HG03354 (cell line): Measurements from ENCODE around the gene GABRB1.

ENCODE experiments used
- ATAC-seq: cut with Tn5 transposase; IDR thresholded peaks from one replicate; pipeline ENCODE4 v1.9.1; 2021; ENCODE audit warnings: mild to moderate bottlenecking; ENCODE audit not compliant: unreplicated experiment, poor library complexity, severe bottlenecking

Gene GABRB1

GRCh38 chr4:47043821-47044220, 12.5 kb downstream of the GABRB1 start:
- ATAC-seq, result no peak

DNA sequence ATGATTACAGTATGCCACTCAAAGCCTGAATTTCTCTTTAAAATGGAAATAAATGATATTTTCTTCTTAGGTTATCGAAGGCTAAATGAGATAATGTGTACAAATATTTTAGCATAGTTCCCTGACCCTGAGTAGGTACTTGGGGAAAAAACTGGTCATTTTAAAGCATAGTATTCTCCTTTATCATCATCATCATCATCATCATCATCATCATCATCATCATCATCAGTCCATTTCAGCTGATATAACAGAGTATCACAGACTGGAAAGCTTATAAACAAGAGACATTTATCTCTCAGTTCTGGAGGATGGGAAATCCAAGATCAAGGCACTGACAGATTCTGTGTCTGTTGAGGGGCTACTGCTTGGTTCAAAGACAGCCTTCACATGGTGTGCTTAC, 13.9 kb downstream of the GABRB1 start:
- ATAC-seq, result no peak

DNA sequence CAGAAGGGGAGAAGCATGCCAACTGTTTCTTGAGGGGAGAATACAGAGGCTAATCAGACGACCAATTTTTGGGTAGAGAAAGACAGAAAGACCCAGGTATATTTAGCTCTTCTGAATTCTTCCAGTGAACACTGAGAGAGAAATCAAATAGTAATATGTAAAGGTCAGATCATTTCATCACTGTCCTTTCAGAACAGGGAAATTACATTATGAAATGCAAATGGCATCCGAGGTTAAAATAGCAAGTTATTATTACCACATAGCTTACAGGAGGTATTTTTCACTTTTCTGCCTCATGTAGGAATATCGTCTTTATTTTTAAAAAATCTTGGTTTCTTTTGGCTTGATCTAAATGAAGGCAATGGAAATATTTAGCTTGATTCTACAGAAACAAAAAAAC, 18.0 kb downstream of the GABRB1 start:
- no peak for ATAC-seq

GRCh38 chr4:47050761-47051725, 19.7 kb downstream of the GABRB1 start:
- no peak for ATAC-seq

DNA sequence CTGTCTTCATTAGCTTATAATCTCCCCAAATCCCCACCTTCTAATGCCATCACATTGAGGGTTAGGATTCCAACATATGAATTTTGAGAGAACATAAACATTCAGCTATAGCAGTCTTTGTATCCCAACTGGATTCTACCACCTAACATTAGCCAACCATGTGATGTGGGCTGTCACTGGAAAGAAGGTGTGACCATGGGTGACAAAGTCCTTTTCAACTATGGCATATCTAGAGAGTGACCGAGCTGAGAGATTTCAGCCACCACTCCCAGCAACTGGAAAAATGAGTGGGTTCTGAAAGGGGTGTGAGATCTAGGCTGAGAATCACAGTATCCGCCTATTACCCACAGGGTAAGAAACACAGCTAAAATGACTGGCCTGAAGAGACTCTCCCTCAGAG, 22.1 kb downstream of the GABRB1 start:
- no peak for ATAC-seq

DNA sequence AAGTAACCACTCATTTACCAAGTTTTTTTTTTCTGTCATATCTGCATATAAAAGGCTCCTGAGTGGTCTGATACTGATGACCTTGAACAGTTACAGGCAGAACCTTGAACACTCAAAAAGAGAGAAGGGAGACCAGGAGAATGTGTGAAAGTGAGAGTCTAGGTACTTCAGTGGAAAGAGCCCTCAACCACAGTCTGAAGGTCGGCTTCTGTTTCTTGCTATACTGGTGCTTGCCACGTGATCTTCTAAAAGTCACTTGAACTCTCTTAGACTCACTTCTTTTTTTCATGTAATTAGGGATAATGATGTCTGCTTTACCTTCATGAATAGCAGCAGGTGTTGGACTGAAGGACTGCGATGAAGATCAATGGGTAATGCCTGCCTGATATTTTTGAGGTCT, 22.8 kb downstream of the GABRB1 start:
- no peak for ATAC-seq

- ATAC-seq, result no peak
Observed at GRCh38 chr4:47057991-47058390, 26.6 kb downstream of the GABRB1 start.

GRCh38 chr4:47060561-47060960, 29.2 kb downstream of the GABRB1 start:
- ATAC-seq, result no peak

GRCh38 chr4:47061435-47061834, 30.1 kb downstream of the GABRB1 start:
- ATAC-seq, result no peak

DNA sequence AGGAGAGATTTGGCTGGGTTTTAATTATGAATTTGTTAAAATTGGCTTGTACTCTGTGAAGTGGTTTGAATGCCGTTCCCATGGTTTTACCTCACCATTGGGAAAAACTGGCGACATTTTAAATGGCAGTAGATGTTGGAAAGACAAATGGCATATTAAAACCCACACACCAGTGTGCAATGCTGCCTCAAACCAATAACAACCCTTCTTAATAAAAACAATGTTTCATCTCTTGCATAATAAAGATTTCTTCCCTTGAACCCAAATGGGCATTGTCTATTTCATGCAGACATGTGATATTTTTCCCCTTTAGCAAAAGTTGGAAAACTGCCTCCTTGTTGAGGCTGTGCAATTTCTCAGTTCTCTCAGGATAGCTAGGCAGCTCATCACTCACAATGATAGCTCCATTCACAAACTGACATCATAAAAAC, 33.7 kb downstream of the GABRB1 start:
- no peak for ATAC-seq

DNA sequence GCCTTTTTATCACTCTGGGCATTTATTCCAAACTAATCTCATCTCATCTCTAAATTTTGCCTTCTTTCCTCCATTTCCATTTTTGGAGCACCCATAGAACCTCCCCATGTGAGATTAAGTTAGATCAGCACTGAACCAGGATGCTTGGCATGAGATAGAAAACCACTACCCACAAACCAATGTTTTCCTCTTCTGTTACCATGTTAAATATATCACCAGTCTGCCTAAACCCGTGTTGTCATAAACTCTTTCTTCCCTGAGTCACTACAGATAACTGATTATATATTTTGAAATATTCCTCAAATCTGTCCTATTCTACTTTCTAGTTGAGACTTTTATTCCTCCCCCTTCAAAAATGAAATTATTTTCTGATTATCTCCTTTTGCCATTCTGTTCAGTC, 37.6 kb downstream of the GABRB1 start:
- no peak for ATAC-seq

- ATAC-seq, result no peak
Observed at GRCh38 chr4:47071901-47072341, 40.6 kb downstream of the GABRB1 start.

- ATAC-seq, result no peak
Observed at GRCh38 chr4:47073647-47074046, 42.3 kb downstream of the GABRB1 start.

DNA sequence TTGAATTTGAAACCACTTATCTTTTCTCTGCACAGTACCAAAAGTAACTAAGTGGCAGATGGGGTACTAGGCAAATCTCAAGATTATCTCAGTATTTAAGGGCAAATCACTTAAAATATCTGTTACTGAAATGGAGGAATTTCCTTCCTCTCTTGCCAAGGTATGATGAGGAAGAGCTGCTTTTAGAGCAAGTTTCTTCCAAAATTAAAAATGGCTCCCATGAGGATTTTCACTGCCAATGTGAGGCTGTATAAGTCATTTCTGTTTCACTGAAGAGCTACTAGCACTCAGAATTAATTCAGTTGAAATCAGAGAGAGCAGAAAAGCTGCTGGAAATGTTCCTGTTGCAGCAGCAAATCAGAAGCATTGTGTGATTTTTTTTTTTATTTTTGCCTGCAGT, 43.4 kb downstream of the GABRB1 start:
- no peak for ATAC-seq

DNA sequence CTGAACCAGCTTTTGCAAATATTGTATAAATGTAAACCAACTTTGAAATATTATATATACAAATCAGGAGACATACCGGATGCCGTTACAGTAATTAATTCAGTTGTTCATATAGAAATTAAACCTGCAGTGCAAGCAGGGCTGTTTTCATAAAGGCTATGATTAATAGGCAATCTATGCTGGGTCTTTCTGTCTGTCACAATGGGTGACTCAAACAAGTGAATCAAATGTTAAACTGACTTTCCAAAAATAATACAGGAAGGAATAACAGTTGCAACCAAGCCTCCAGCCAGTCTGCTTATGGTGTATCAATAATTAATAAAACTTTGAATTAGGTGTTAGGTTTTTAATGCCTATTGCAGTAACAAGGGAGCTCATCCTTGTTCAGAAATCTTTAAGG, 43.9 kb downstream of the GABRB1 start:
- ATAC-seq, result no peak

GRCh38 chr4:47075919-47076318, 44.6 kb downstream of the GABRB1 start:
- ATAC-seq, result no peak

DNA sequence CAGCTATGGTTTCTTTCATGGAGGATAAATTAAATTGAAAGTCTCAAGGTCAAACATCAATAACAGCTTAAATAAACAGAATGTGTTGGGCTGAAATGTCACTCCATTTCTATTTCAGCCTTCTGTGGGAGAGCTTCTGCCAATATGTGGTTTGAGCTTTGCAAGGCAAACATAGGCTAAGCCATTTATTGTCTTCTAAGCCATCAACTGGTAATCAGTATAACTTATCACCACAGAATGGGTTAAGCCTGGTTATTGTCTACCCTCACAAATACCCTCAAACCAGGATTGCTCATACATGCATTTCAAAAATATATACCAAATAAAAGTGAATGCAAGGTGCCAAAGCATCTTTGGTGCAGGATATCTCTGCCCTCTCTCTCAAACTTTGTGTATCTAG, 52.7 kb downstream of the GABRB1 start:
- ATAC-seq, result no peak

GRCh38 chr4:47084795-47085194, 53.4 kb downstream of the GABRB1 start:
- ATAC-seq, result no peak

- no peak for ATAC-seq
Observed at GRCh38 chr4:47088298-47088697, 56.9 kb downstream of the GABRB1 start.

DNA sequence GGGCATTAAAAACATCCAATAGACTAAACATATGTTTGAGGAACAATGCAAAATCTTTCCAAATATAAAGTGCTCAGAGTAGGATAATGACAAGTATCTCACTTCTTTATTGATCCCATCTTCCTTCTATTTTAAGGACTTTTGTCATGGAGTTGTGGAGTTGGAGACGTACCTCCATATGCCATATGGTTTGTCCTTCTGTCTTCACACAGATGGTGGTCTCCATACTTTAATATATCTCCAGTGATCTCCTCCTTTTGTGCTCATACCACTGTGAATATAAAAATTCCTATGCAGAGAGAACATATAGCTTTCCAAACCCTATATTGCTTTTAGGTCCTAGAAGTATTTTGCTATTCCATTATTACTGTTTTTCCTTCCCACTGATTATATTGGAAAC, 64.5 kb downstream of the GABRB1 start:
- ATAC-seq, result no peak

DNA sequence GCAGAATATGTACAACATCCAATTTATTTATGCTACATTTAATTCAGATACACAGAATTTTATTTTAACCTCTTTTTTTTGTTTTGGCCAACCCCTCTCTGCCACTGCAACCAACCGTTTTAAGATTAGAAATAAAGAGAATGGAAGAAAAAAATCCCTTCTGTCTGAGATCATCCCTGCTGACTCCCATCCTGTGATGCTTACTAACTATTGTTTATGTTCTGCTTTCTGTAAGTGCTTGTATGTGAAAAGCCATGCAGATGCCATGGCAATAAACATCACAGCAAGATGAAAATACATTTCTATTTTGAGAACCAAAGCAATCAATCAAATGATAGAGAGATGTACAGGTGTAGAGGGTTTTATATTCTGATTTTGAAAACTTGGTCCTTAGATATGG, 70.1 kb downstream of the GABRB1 start:
- ATAC-seq, result no peak

GRCh38 chr4:47104986-47105385, 73.6 kb downstream of the GABRB1 start:
- ATAC-seq, result no peak
